Activated CD4-positive, alpha-beta T cell treated with anti-CD3 and anti-CD28 coated beads, Interleukin-2, amount 50 U/mL, for 24 hours (primary cell): ENCODE results near the gene ATE1.

Experiments used
- DNase-seq, 2 donors: peaks; one replicate each; pipeline ENCODE4 v3.0.0-alpha.2; 2020; ENCODE audit warnings: low read depth in 1 of 2, low spot score in 1 of 2

Gene ATE1

DNA sequence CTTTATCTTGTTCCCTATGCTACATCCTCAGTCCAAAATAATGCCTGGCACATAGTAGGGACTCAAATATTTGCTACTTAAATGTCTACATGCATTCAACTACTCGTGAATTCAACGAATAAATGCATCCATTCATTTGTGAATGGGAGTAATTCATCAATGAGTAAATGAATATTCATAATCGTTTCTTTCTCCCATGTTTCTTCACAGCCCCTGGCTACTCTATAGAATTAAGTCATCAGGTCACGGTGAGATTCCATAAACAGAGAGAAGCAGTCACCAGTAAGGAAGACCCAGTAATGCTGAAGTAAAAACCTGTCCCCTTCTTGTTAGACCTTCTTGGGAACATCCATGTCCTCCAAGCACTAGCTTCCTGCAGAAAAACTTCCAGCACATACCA, 48.4 kb downstream of the ATE1 start:
- no peak for DNase-seq

- DNase-seq = no peak
Observed at GRCh38 chr10:121873236-121873635, 54.6 kb downstream of the ATE1 start.

- no peak for DNase-seq
Observed at GRCh38 chr10:121870413-121870812, 57.4 kb downstream of the ATE1 start.

GRCh38 chr10:121865554-121865953, 62.3 kb downstream of the ATE1 start:
- no peak for DNase-seq

DNA sequence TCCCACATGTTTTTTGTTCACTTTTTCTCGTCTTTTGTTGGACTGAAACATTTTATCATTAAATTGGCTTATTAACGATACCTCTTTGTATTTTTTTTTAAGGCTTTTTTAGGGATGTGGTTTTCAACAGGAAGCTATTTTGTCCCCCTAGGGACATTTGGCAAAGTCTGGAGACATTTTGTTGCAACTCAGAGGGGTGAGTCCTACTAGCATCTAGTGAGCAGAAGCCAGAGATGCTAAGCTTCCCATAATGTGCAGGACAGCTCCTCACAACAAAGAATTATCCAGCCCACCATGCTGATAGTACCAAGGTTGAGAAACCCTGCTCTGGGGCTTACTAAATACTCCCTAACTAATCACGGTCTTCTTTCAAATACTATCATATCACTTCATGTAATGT, 63.2 kb downstream of the ATE1 start:
- no peak for DNase-seq

DNA sequence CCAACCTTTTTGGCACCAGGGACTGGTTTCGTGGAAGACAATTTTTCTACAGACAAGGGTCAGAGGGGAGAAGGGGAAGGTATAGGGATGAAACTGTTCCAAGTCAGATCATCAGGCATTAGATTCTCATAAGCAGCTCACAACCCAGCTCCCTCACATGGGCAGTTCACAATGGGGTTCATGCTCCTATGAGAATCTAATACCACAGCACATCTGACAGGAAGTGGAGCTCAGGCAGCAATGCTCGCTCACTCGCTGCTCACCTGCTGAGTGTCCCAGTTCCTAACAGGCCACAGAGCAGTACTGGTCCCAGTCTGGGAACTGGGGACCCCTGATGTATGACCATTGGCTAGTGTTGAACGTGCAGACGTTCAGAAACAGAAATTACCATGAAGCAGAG, 63.7 kb downstream of the ATE1 start:
- DNase-seq = no peak

DNA sequence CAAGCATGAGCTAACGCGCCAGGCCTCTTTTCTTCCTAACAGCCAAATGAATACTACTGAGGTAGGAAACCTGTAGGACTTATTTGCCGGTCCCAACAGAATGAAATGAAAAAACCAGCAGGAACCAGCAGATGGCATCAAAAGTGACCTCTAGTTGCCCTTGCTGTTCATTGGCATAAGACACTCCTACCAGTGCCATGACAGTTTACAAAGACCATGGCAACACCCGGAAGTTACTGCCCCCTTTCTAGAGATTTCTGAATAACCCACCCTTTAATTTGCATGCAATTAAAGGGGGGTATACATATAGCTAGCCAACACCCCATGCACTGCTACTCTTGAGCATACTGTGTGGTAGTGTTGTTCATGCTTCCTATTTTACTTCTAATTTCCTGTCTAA, 65.2 kb downstream of the ATE1 start:
- DNase-seq = no peak

DNA sequence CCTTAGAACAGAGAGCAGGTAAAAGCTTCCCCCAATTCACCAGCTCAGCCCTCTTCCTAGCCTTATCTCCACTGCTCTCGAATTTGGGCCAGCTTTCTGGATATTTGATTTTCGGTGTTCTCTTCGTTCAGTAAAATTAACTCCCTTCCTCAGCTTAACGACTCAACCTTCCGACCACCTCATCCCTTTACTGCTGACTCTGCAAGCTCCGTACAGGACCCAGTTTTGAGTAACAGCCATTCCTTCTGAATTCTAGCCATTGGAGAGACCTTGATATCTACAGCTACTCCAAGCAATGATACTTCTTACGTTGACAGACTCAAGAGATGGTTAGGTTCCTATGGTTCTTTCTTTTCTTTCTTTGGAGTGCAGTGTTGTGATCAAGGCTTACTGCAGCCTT, 65.8 kb downstream of the ATE1 start:
- no peak for DNase-seq

DNA sequence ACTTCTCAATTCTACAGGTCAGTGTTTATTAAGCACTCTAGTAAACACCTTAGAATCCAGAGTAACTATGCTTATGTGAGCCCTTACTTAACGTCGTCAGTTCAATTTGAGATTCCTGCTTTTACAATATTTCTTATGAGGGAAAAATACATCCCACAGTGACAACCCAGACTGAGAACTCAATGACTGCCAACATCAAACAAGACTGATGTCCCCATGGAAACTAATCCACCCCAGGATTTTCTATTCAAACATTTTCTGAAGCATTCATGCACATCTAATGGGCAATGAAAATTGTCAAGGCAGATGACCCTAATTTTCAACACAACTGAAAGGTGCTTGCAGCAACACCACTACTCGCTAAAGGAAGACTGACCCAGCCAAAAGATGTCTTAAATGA, 67.0 kb downstream of the ATE1 start:
- no peak for DNase-seq

- DNase-seq = no peak
Observed at GRCh38 chr10:121854809-121855445, 72.9 kb downstream of the ATE1 start.

- no peak for DNase-seq
Observed at GRCh38 chr10:121853950-121854349, 73.9 kb downstream of the ATE1 start.

- DNase-seq = no peak
Observed at GRCh38 chr10:121851786-121852185, 76.0 kb downstream of the ATE1 start.

- no peak for DNase-seq
Observed at GRCh38 chr10:121848082-121848481, 79.7 kb downstream of the ATE1 start.

DNA sequence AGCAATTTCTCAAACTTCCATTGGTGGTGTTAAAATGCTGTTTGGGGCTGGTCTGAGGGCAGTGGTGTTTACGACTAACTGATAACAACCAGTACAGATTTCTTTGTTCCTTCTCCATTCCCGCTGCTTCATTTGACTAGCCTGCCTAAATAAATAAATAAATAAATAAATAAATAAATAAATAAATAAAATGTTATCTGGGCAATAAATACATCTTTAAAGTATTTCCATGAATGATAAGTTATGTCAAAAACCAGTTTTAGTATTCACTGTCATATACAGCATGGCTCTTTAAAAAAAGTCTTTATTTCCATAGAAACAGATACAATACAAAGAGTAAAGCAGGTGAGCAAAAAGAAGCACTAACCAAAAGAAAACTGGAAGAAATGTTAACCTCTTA, 81.3 kb downstream of the ATE1 start:
- no peak for DNase-seq

DNA sequence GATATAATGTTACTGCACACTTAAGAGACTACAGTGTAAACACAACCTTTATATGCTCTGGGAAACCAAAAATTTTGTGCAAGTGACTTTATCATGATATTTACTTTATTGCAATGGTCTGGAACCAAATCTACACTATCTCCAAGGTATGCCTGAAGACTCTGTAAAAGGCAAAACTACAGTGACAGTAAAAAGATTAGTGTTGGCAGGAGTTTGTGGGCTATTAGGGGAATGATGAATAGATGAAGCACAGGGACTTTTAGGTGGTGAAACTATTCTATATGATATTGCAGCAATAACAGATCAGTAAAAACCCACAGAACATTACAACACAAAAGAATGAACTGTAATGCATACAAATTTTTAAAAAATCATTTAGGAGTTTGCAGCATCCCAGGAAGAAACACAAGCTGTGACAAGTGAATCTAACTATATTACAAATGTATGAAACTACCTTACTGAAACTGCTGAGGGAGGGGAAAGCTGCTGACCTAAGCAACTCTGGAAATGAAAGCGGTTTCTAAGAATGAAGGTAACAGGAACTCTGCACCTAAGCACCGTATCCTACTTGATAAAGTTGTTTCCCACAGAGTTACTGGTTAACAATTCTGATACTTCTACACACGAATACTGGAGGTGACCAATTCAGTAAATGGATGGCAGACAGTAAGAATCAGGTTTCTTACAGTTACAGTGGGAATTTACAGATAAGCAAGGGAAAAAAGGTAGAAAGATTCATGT, 82.6 kb downstream of the ATE1 start:
- no peak for DNase-seq

DNA sequence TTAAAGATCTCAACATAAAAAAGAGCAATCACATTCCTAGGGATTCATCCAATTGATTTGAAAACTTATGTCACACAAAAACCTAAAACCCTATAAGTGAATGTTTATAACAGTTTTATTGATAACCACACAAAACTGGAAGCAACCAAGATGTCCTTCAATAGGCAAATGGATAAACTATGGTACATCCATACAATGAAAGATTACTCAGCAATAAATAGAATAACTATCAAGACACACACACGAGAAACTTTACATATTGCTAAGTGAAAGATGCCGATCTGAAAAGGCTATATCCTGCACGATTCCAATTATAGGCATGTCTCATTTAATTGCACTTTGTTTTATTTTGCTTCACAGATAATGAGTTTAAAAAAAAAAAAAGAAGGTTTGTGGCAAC, 83.3 kb downstream of the ATE1 start:
- no peak for DNase-seq

GRCh38 chr10:121843379-121843778, 84.5 kb downstream of the ATE1 start:
- no peak for DNase-seq

GRCh38 chr10:121841862-121842261, 86.0 kb downstream of the ATE1 start:
- DNase-seq = no peak

GRCh38 chr10:121838931-121839330, 88.9 kb downstream of the ATE1 start:
- DNase-seq = no peak

- DNase-seq = no peak
Observed at GRCh38 chr10:121838149-121838548, 89.7 kb downstream of the ATE1 start.

DNA sequence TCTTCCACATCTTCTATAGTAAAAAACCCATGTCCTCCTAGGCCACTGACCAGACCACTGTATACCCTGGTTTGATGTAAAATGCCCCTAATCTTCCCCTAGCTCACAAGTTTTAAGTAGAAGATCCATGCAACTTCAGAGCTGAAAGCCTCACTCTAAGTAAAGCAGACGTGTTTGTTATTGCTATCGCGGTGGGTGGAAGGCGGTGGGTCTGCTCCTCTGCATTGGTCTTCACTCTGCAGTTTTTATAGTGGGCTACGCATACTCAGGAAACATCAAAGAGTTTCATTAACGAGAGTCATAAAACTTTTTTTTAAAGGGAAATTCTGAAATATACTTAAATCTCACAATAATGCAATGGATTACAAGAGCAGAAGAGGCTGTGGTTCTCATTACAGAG, 91.7 kb downstream of the ATE1 start:
- no peak for DNase-seq

- no peak for DNase-seq
Observed at GRCh38 chr10:121835376-121835775, 92.5 kb downstream of the ATE1 start.

DNA sequence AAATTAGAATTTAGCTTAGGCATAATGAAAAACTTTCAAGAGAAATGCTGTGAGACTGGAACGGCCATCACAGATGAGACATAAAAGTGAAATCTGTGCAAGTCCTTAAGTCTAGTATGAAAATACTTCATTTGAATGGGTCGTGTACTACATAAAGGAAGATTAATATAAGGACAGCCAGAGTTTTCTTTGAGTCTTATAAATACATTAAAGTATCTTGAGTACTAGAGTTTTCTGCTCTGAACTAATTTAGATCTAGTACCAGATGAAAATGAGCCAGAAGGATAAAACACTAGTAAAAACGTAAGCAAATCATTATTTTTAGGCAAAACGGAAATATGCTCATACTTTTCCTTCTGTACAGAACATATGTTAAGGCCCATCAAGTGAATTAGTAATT, 93.1 kb downstream of the ATE1 start:
- no peak for DNase-seq
